HepG2 (cell line): ENCODE measurements around the gene HEPACAM. TPM values are rescaled to one million over a fixed set of nuclear protein-coding genes. Genes with fewer than 3 reads are reported as not detected.
A peak's percentile ranks its signal among the peaks of the same experiment; 100 is the strongest.

Experiments used
- NRL ChIP-seq: sonication (generic); formaldehyde crosslinking; IDR thresholded peaks from 2 replicates; pipeline ENCODE4 v1.5.0; 2020; ENCODE audit warnings: missing genetic modification reagents, mild to moderate bottlenecking, moderate library complexity, borderline replicate concordance
- SAP130 ChIP-seq: IDR thresholded peaks from 2 replicates; pipeline ENCODE4 v1.6.1; 2016; ENCODE audit warnings: low read depth
- TARDBP ChIP-seq: sonication (generic); formaldehyde crosslinking; IDR thresholded peaks from 2 replicates; pipeline ENCODE4 v1.8.0; 2022; ENCODE audit warnings: mild to moderate bottlenecking, missing genetic modification reagents
- TBL1XR1 ChIP-seq: fragments of 150-350 bp; IDR thresholded peaks from 2 replicates; pipeline ENCODE4 v1.6.1; 2014; ENCODE audit warnings: borderline replicate concordance, low read length; ENCODE audit not compliant: partially characterized antibody
- YEATS2 ChIP-seq: sonication (generic); formaldehyde crosslinking; IDR thresholded peaks from 2 replicates; pipeline ENCODE4 v1.4.0; 2020; ENCODE audit warnings: missing genetic modification reagents, borderline replicate concordance
- ZFX ChIP-seq: sonication (generic); formaldehyde crosslinking; IDR thresholded peaks from 2 replicates; pipeline ENCODE4 v1.4.0; 2020; ENCODE audit warnings: mild to moderate bottlenecking, low read depth, missing genetic modification reagents, moderate library complexity
- ZNF232 ChIP-seq: sonication (generic); formaldehyde crosslinking; IDR thresholded peaks from 2 replicates; pipeline ENCODE4 v1.4.0; 2020; ENCODE audit warnings: missing genetic modification reagents, borderline replicate concordance
- ZZZ3 ChIP-seq: sonication (generic); formaldehyde crosslinking; IDR thresholded peaks from 2 replicates; pipeline ENCODE4 v1.4.0; 2020; ENCODE audit warnings: missing genetic modification reagents, mild to moderate bottlenecking, borderline replicate concordance
- polyA plus RNA-seq, 8 experiments: library from polyadenylated mRNA; depleted of rRNA in 3 of 8; stranded (reverse) in 7 of 8; unstranded in 1 of 8; fragments of >200 nt; fragmentation: Illumina TruSeq in 4 of 8; extraction: Trizol in 4 of 8; gene quantifications; 2 replicates each; pipeline versions ENCODE4 v1.2.1 to v1.2.3, GENCODE V29; 2011 to 2016; ENCODE audit warnings: low read depth in 4 of 8, missing spikeins in 1 of 8, mixed read lengths in 1 of 8; ENCODE audit not compliant: insufficient read depth in 1 of 8
- total RNA-seq, 5 experiments: library from RNA; depleted of rRNA; stranded (reverse); fragments of >200 nt; fragmentation: Illumina TruSeq; extraction: Trizol; gene quantifications; 2 replicates each; pipeline ENCODE4 v1.2.3, GENCODE V29; 2016; ENCODE audit warnings: low read depth in 1 of 5
- TF ChIP-seq, protein P1 (sequence below): fragments of 450-650 bp; IDR thresholded peaks from 2 replicates; pipeline ENCODE4 v1.6.1; 2016
- TF ChIP-seq, protein P2 (sequence below): sonication (generic); formaldehyde crosslinking; IDR thresholded peaks from 2 replicates; pipeline ENCODE4 v1.5.0; 2020; ENCODE audit warnings: mild to moderate bottlenecking, missing genetic modification reagents
- TF ChIP-seq, protein P3 (sequence below): sonication (generic); formaldehyde crosslinking; IDR thresholded peaks from 2 replicates; pipeline ENCODE4 v1.4.0; 2020; ENCODE audit warnings: missing genetic modification reagents, borderline replicate concordance
- TF ChIP-seq, protein P4 (sequence below): sonication (generic); formaldehyde crosslinking; IDR thresholded peaks from 2 replicates; pipeline ENCODE4 v1.4.0; 2020; ENCODE audit warnings: missing genetic modification reagents, borderline replicate concordance
- TF ChIP-seq, protein P5 (sequence below): sonication (generic); formaldehyde crosslinking; IDR thresholded peaks from 2 replicates; pipeline ENCODE4 v1.5.0; 2020; ENCODE audit warnings: missing genetic modification reagents, mild to moderate bottlenecking, borderline replicate concordance

The HEPACAM gene
- total and polyA plus RNA-seq, 2 of the 13 experiments (the other 11 are each of a cell fraction or from before 2014, with no cell fraction given) = 66.9 to 121 TPM

DNA sequence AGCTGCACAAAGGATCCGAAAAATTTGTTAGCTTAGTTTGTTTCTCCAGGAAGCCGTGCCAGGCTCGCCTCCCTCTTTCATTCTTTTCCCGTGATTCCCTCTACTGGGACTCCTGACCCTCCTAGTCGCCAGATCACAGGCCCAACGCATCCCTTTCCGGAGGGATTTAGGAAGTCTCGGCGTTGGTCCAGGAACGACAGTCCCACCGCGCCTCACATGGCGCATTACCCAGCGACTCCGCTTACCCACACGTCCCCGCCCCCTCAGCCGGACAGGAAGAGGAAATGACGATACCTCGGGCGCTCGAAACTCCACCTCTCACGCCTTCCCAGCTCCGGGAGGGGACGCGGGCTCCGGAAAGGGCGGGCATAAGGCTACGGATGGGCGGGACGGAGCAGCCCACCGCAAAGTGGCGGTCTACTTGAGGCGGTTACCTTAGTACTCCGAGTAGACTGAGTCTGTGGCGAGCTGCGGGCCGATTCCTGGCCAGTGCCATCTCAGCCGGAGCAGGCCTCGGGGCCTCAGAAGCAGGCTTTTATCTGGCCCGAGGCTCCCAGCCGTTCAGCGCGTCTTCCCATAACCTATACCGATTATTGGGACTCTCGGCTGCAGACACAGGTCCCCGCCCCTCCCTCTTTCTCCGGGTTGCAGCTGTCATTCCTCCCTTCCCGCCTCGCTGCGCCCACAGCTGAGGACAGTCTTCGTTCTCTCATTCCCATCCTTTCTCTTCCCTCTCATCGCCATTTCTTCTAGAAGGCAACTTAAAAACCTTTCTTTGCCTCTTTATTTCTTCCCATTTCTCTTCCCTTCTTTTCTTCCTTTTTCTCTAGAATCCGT, 18.1 kb upstream of the HEPACAM start, which contains the start of gene CCDC15 (continued):
- TF ChIP-seq, protein P1, sequence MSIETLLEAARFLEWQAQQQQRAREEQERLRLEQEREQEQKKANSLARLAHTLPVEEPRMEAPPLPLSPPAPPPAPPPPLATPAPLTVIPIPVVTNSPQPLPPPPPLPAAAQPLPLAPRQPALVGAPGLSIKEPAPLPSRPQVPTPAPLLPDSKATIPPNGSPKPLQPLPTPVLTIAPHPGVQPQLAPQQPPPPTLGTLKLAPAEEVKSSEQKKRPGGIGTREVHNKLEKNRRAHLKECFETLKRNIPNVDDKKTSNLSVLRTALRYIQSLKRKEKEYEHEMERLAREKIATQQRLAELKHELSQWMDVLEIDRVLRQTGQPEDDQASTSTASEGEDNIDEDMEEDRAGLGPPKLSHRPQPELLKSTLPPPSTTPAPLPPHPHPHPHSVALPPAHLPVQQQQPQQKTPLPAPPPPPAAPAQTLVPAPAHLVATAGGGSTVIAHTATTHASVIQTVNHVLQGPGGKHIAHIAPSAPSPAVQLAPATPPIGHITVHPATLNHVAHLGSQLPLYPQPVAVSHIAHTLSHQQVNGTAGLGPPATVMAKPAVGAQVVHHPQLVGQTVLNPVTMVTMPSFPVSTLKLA = peak; percentile 51
- TF ChIP-seq TBL1XR1 (no peak), ZZZ3 (CRISPR knock-in tag) (peak; percentile 61; the same call in 1 of the 2 replicates), TARDBP (CRISPR knock-in tag) (peak; percentile 71), ZFX (CRISPR knock-in tag) (peak; percentile 88), NRL (CRISPR knock-in tag) (peak; percentile 91; the same call in 1 of the 2 replicates), YEATS2 (CRISPR knock-in tag) (peak; percentile 93), SAP130 (CRISPR knock-in tag) (peak; percentile 99), ZNF232 (CRISPR knock-in tag) (peak; percentile 63; the same call in 1 of the 2 replicates)
- TF ChIP-seq, protein P2, sequence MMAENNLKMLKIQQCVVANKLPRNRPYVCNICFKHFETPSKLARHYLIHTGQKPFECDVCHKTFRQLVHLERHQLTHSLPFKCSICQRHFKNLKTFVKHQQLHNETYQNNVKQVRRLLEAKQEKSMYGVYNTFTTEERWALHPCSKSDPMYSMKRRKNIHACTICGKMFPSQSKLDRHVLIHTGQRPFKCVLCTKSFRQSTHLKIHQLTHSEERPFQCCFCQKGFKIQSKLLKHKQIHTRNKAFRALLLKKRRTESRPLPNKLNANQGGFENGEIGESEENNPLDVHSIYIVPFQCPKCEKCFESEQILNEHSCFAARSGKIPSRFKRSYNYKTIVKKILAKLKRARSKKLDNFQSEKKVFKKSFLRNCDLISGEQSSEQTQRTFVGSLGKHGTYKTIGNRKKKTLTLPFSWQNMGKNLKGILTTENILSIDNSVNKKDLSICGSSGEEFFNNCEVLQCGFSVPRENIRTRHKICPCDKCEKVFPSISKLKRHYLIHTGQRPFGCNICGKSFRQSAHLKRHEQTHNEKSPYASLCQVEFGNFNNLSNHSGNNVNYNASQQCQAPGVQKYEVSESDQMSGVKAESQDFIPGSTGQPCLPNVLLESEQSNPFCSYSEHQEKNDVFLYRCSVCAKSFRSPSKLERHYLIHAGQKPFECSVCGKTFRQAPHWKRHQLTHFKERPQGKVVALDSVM (CRISPR knock-in tag) = no peak
- TF ChIP-seq, protein P3, sequence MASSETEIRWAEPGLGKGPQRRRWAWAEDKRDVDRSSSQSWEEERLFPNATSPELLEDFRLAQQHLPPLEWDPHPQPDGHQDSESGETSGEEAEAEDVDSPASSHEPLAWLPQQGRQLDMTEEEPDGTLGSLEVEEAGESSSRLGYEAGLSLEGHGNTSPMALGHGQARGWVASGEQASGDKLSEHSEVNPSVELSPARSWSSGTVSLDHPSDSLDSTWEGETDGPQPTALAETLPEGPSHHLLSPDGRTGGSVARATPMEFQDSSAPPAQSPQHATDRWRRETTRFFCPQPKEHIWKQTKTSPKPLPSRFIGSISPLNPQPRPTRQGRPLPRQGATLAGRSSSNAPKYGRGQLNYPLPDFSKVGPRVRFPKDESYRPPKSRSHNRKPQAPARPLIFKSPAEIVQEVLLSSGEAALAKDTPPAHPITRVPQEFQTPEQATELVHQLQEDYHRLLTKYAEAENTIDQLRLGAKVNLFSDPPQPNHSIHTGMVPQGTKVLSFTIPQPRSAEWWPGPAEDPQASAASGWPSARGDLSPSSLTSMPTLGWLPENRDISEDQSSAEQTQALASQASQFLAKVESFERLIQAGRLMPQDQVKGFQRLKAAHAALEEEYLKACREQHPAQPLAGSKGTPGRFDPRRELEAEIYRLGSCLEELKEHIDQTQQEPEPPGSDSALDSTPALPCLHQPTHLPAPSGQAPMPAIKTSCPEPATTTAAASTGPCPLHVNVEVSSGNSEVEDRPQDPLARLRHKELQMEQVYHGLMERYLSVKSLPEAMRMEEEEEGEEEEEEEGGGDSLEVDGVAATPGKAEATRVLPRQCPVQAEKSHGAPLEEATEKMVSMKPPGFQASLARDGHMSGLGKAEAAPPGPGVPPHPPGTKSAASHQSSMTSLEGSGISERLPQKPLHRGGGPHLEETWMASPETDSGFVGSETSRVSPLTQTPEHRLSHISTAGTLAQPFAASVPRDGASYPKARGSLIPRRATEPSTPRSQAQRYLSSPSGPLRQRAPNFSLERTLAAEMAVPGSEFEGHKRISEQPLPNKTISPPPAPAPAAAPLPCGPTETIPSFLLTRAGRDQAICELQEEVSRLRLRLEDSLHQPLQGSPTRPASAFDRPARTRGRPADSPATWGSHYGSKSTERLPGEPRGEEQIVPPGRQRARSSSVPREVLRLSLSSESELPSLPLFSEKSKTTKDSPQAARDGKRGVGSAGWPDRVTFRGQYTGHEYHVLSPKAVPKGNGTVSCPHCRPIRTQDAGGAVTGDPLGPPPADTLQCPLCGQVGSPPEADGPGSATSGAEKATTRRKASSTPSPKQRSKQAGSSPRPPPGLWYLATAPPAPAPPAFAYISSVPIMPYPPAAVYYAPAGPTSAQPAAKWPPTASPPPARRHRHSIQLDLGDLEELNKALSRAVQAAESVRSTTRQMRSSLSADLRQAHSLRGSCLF = 0 out of 2 replicates have a peak, but pooled peaks have one; percentile 11
- TF ChIP-seq, protein P4, sequence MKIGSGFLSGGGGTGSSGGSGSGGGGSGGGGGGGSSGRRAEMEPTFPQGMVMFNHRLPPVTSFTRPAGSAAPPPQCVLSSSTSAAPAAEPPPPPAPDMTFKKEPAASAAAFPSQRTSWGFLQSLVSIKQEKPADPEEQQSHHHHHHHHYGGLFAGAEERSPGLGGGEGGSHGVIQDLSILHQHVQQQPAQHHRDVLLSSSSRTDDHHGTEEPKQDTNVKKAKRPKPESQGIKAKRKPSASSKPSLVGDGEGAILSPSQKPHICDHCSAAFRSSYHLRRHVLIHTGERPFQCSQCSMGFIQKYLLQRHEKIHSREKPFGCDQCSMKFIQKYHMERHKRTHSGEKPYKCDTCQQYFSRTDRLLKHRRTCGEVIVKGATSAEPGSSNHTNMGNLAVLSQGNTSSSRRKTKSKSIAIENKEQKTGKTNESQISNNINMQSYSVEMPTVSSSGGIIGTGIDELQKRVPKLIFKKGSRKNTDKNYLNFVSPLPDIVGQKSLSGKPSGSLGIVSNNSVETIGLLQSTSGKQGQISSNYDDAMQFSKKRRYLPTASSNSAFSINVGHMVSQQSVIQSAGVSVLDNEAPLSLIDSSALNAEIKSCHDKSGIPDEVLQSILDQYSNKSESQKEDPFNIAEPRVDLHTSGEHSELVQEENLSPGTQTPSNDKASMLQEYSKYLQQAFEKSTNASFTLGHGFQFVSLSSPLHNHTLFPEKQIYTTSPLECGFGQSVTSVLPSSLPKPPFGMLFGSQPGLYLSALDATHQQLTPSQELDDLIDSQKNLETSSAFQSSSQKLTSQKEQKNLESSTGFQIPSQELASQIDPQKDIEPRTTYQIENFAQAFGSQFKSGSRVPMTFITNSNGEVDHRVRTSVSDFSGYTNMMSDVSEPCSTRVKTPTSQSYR (CRISPR knock-in tag) = 0 out of 2 replicates have a peak, but pooled peaks have one; percentile 41
- TF ChIP-seq, protein P5, sequence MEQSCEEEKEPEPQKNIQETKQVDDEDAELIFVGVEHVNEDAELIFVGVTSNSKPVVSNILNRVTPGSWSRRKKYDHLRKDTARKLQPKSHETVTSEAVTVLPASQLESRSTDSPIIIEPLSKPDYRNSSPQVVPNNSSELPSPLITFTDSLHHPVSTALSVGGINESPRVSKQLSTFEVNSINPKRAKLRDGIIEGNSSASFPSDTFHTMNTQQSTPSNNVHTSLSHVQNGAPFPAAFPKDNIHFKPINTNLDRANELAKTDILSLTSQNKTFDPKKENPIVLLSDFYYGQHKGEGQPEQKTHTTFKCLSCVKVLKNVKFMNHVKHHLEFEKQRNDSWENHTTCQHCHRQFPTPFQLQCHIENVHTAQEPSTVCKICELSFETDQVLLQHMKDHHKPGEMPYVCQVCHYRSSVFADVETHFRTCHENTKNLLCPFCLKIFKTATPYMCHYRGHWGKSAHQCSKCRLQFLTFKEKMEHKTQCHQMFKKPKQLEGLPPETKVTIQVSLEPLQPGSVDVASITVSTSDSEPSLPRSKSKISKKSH = peak; percentile 93
